ENCODE data around the gene SAMD10.
"Not testable (repeated sequence)": the region's sequence is repeated elsewhere in the genome, so short reads cannot be mapped to it uniquely, and the experiment has no call there.

The SAMD10 gene

DNA sequence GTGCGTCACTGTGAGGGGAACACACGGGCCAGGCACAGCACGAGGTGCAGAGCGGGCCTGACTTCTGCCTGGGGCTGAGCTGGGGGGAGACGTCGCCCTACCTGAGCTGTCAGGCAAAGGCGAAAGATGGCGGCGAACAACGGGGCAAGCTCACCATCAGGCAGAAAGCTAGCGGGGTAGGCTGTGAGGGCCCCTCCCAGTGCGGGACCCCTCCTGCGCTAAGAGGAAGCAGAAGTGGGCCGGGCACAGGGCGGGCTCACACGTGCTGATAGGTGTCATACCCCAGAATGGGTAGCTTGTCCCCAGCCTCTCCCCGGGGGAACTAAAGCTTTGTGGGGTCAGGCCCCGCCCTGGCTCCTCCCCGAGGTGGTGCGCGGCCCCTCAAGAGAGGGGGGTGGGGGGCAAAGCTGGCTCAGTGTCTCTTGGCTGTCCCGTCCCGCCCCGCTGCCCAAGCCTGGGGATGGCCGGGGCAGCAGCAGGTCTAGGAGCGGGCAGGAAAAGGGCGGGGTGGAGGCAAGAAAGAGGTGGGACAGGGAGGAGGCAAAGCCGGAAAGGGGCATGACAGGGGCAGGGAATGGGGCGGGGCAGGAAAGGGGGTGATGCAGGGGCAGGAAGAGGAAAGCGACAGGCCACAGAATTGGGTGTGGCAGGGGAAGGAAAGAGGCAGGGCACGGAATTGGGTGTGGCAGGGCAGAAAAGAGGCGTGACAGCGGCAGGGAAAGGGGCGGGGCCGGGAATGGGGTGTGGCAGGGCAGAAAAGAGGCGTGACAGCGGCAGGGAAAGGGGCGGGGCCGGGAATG lies 38.0 kb downstream of the SAMD10 start:
- DNase-seq (ENCODE audit: low read depth in 2 of 2), result peak; percentile 59 to 64

- no peak for DNase-seq (ENCODE audit: low read depth in 2 of 2)
These were observed 38.8 kb downstream of the SAMD10 start for GRCh38 chr20:63940472-63941266.

DNA sequence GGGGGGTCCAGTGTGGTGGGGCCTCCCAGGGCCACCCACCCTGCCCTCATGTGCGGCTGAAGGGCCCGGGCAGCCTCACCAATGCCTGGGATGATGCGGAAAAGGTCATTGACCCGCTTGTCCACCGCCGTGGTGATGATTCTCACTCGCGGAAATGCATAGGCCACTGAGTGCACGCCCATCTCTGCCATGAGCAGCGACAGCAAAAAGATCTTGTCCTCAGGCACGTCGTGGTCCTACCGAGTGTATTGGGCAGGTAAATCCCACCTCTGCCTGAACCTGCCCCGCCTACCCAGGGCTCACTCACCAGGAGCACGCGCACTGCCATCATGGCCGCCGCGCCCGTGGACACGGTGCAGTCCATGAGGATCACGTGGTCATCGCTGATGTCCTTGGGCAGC lies 39.4 kb downstream of the SAMD10 start:
- DNase-seq (ENCODE audit: low read depth in 2 of 2), result no peak

DNA sequence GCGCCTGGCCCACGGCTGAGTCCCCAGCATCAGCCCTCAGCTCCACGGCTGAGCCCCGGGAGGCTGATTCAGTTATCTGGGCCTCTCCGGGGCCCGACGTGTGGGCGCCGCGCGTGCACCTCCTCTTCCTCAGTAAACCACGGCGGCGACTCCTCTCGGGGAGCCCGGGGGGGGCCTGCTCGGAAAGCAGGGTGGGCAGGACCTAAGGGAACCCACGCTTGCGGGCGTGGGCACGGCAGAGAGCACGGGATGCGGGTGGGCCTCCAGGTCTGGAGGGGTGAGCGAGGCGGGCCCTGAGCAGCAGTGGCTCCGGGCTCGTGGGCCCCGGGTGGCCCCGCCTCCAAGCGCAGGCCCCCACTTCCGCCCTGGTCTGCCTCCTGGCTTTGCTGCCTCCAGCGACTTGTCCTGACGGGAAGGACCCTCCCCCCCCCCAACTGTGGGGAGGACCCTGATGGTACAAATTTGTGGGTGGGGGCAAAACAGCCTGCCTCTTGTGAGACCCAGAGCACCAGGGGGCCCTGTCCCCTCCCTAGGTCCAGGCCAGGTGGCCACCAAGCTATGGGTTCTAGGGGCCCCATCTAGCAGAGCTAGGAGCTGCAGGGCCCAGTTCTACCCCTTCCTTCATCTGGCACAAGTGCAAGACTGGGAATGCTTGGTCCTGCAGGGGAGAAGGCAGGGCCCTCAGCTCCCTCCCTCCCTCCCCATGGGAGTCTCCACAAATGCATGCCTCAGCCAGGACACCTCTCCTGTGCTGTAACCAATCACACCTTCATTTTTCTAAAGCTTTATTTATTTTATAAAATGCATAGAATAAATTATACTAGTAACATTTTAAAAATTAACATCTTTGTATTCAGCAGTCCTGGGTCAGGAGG lies 40.1 kb downstream of the SAMD10 start:
- no peak for DNase-seq (ENCODE audit: low read depth in 2 of 2)

DNA sequence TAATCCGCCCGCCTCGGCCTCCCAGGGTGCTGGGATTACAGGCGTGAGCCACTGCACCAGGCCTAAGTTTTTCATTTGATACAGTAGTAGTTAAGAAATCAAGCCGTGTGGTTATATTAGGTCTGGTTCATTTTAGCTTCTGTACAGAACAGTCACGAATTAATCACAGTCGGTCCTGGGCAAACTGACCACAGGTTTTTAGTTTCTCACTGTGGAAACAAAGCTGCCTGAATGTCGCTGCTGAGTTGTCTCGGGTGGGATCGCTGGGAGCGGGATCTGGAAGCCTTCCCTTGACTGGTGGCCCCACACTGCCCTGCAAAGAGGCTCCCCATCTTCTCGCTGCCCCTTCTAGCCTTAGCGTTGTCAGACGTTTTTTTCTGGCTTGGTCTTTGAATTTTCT lies 41.8 kb downstream of the SAMD10 start:
- no peak for DNase-seq (ENCODE audit: low read depth in 2 of 2)

DNA sequence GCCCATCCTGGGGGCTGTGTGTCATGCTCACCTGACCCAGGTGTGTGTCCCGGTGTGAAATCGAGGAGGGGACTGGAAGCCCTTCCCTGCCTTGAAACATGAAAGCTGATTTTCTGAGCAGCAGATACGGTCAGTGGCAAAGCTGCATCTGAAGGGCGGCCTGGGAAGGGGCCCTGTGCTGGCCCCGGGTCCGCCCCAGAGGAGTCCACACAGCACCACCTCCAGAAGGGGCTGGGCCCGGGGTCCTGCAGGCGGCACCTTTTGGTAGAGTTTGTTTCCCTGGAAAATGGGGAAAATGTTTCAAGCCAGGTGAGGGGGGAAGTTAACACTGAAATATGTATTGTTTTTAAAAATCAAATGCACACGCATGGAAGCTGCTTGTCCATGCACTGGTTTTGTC lies 44.0 kb downstream of the SAMD10 start:
- DNase-seq (ENCODE audit: low read depth in 2 of 2), result no peak

DNA sequence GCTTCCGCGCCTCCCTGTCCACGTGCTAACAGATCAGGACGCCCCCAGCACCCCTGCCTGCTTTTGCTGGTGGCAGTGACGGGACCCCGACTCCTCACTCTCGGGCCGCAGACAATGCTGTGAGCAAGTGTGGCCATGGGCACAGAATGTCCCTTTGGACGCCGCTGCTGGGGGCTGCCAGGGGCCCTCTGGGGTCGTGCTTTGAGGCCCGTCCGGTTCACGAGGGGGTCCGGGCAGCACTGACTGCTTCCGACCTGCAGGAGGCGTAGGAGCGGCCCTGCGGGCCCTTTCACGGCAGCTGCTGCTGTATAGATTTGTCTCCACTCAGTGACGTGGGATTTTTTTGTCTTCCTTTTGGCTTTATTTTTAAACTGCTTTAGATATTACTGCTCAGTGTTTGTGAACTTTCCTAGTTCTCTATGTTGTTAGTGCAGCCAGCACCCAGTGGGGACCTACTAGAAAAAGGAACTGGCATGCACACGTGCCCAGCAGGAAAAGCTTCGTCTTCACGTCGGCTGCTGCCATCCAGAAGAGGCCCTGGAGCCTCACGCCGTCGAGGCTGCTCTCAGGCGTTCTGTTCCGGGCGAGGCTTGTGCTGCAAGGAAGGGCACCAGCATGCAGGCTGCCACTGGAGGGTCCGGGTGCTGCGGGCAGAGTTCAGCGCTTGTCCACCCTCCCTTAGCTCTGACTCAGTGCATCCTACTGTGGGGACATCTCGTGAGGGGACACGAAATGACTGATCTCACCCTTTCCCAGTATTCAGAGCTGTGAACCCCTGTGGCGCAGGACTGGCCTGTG lies 45.0 kb downstream of the SAMD10 start:
- no peak for DNase-seq (ENCODE audit: low read depth in 2 of 2)

DNA sequence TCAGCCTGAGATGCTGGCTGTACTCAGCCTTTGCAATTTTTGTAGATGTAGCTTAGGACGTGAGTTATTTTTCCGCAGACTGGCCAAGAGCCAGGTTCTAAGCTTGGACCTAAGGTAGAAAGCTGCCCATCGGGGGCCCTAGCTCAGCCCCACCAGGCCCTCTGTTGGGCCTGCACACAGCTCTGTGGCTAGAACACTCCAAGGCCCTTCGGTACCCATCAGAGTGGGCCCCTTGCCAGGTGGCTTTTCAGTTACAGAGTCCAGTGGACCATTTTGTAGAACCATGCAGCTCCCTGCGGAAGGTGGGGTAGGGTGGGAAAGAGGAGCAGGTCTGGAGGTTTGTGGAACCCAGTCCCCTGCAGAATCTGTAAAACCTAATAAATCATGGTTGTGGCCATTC lies 45.8 kb downstream of the SAMD10 start:
- DNase-seq (ENCODE audit: low read depth in 2 of 2), result no peak

DNA sequence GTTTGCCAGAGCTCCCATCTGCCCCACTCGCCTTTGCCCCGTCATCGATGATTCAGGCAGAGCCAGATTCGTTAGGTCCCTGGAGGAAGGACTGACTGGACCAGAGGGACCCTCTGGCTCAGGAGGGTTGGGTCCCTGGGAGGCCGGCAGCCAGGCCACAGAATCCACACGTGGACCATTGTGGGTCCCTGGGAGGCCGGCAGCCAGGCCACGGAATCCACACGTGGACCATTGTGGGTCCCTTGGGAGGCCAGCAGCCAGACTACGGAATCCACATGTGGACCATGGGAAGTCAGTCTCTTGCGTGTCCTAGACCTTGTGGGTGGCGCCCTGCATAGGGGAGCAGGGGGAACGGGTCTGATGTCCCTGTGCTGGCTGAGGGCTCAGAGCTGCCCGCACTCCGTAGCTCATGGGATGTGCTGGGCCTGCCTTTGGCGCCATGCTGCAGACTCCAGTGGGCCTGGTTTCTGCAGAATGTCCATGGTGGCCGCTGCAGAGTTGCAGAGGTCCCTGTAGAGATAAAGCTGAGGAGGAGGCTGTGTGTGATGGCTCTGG lies 46.8 kb downstream of the SAMD10 start:
- DNase-seq (ENCODE audit: low read depth in 2 of 2), result no peak

DNA sequence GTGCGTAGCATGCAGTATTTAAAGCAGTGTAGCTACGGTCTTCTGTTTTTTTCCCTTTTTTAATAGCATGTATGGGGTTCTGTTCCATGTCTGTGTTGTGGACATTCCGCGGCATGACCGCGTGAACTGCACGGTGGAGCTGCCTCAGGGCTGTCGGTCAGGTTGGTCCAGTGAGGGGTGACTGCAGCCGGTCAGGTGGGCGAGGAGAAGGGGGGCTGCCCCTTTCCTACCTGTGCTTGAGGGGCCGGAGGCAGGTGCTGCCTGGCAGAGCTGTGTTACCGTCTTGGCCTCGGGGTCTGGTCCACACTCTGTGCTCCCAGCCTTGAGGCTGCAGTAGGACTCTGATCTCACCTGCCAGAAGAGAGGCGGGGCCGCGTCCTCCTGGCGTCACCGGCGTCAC lies 47.7 kb downstream of the SAMD10 start:
- no peak for DNase-seq (ENCODE audit: low read depth in 2 of 2)

GRCh38 chr20:63930971-63931553 lies 48.4 kb downstream of the SAMD10 start:
- no peak for DNase-seq (ENCODE audit: low read depth in 2 of 2)

- DNase-seq (ENCODE audit: low read depth in 2 of 2), result not testable (repeated sequence)
These were observed 50.0 kb downstream of the SAMD10 start for GRCh38 chr20:63929473-63929883.

GRCh38 chr20:63929071-63929470 lies 50.4 kb downstream of the SAMD10 start:
- no peak for DNase-seq (ENCODE audit: low read depth in 2 of 2)

- DNase-seq (ENCODE audit: low read depth in 2 of 2), result no peak
These were observed 53.1 kb downstream of the SAMD10 start for GRCh38 chr20:63926298-63926697.

- no peak for DNase-seq (ENCODE audit: low read depth in 2 of 2)
These were observed 55.2 kb downstream of the SAMD10 start for GRCh38 chr20:63924241-63924640.

All from stimulated activated CD4-positive, alpha-beta T cell treated with anti-CD3 and anti-CD28 coated beads, Interleukin-4, amount 100 ng/mL, for 48 hours (primary cell).